ENCODE data around the gene AVP. TPM values are rescaled to one million over a fixed set of nuclear protein-coding genes. Genes with fewer than 3 reads are reported as not detected.

The AVP gene
- total RNA-seq, 1 donor from 2014 or later: not detected

- H3K4me1 Mint-ChIP-seq (ENCODE audit: unreplicated experiment): peaks cover 5% of the 10 kb centered on the region
- H3K4me3 Mint-ChIP-seq (ENCODE audit: unreplicated experiment): no peak overlapping the region
- no peaks in the 10 kb centered on the region for H3K27me3 Mint-ChIP-seq (ENCODE audit: unreplicated experiment)
- no peak for DNase-seq (ENCODE audit: low spot score)
- no peak for TF ChIP-seq CTCF (IDR thresholded peaks at IDR 0.05; ENCODE audit: unreplicated experiment)
- H3K9me3 Mint-ChIP-seq (ENCODE audit: unreplicated experiment): no peaks in the 10 kb centered on the region
- H3K27ac Mint-ChIP-seq (ENCODE audit: unreplicated experiment): no peak overlapping the region
- no peaks in the 10 kb centered on the region for H3K36me3 Mint-ChIP-seq (ENCODE audit: low read depth, unreplicated experiment)
Measured at GRCh38 chr20:3103369-3104032, 19.0 kb upstream of the AVP start.

GRCh38 chr20:3102575-3103368 lies 18.2 kb upstream of the AVP start:
- no peak overlapping the region for H3K27ac Mint-ChIP-seq (ENCODE audit: unreplicated experiment)
- no peaks in the 10 kb centered on the region for H3K27me3 Mint-ChIP-seq (ENCODE audit: unreplicated experiment)

GRCh38 chr20:3101737-3102574 lies 17.4 kb upstream of the AVP start:
- Mint-ChIP-seq H3K27me3 (ENCODE audit: unreplicated experiment) (no peaks in the 10 kb centered on the region), H3K4me1 (ENCODE audit: unreplicated experiment) (peaks cover under 1% of the 10 kb centered on the region), H3K36me3 (ENCODE audit: low read depth, unreplicated experiment) (no peaks in the 10 kb centered on the region), H3K27ac (ENCODE audit: unreplicated experiment) (no peak overlapping the region), H3K9me3 (ENCODE audit: unreplicated experiment) (no peaks in the 10 kb centered on the region), H3K4me3 (ENCODE audit: unreplicated experiment) (no peak overlapping the region)
- no peak for TF ChIP-seq CTCF (IDR thresholded peaks at IDR 0.05; ENCODE audit: unreplicated experiment)
- DNase-seq (ENCODE audit: low spot score): no peak

More at GRCh38 chr20:3102575-3103368, 18.2 kb upstream of the AVP start:
- peaks cover 5% of the 10 kb centered on the region for H3K4me1 Mint-ChIP-seq (ENCODE audit: unreplicated experiment)
- H3K4me3 Mint-ChIP-seq (ENCODE audit: unreplicated experiment): no peak overlapping the region
- no peaks in the 10 kb centered on the region for H3K9me3 Mint-ChIP-seq (ENCODE audit: unreplicated experiment)
- H3K36me3 Mint-ChIP-seq (ENCODE audit: low read depth, unreplicated experiment): no peaks in the 10 kb centered on the region
- DNase-seq (ENCODE audit: low spot score): no peak
- no peak for TF ChIP-seq CTCF (IDR thresholded peaks at IDR 0.05; ENCODE audit: unreplicated experiment)

- H3K4me1 Mint-ChIP-seq (ENCODE audit: unreplicated experiment): no peaks in the 10 kb centered on the region
Measured at GRCh38 chr20:3101251-3101650, 16.7 kb upstream of the AVP start.

More at GRCh38 chr20:3101251-3101650, 16.7 kb upstream of the AVP start:
- Mint-ChIP-seq H3K4me3 (ENCODE audit: unreplicated experiment) (no peak overlapping the region), H3K36me3 (ENCODE audit: low read depth, unreplicated experiment) (no peaks in the 10 kb centered on the region), H3K9me3 (ENCODE audit: unreplicated experiment) (no peaks in the 10 kb centered on the region), H3K27ac (ENCODE audit: unreplicated experiment) (no peak overlapping the region), H3K27me3 (ENCODE audit: unreplicated experiment) (no peaks in the 10 kb centered on the region)
- no peak for DNase-seq (ENCODE audit: low spot score)
- TF ChIP-seq CTCF (IDR thresholded peaks at IDR 0.05; ENCODE audit: unreplicated experiment): no peak

All from endothelial cell (in vitro differentiated cells).